Lung microvascular endothelial cell (primary cell): ENCODE results near the gene SLC25A3. TPM values are rescaled to one million over a fixed set of nuclear protein-coding genes. Genes with fewer than 3 reads are reported as not detected.

Experiments
- total RNA-seq: library from RNA; depleted of rRNA; stranded (reverse); fragments of >200 nt; gene quantifications from 2 replicates; pipeline ENCODE4 v1.2.1, GENCODE V29; 2014

SLC25A3 gene
- total RNA-seq, 1 donor from 2014 or later: 339 TPM

Other genes with a start within 250 kb of the SLC25A3 start
- gene TMPO, start 78.1 kb upstream of the SLC25A3 start, total RNA-seq: 36.1 and 55.1 TPM in 2 replicates
- gene IKBIP, start 51.1 kb downstream of the SLC25A3 start, total RNA-seq: 19.6 and 26.6 TPM in 2 replicates
- gene APAF1, start 51.6 kb downstream of the SLC25A3 start, total RNA-seq: 19.8 and 23.8 TPM in 2 replicates